ENCODE results near the gene CANT1.

DNA sequence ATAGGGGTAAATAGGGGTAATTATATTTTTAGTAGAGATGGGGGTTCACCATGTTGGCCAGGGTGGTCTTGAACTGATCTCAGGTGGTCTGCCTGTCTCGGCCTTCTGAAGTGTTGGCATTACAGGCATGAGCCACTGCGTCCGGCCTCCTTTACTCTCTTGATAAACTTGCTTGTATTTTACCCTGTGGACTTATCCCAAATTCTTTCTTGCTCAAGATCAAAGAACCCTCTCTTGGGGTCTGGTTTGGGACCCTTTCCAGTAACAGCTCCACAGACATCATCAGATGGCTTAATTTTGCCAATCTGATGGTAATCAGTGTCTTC is 8.8 kb upstream of the CANT1 start:
- TF ChIP-seq, protein P1, sequence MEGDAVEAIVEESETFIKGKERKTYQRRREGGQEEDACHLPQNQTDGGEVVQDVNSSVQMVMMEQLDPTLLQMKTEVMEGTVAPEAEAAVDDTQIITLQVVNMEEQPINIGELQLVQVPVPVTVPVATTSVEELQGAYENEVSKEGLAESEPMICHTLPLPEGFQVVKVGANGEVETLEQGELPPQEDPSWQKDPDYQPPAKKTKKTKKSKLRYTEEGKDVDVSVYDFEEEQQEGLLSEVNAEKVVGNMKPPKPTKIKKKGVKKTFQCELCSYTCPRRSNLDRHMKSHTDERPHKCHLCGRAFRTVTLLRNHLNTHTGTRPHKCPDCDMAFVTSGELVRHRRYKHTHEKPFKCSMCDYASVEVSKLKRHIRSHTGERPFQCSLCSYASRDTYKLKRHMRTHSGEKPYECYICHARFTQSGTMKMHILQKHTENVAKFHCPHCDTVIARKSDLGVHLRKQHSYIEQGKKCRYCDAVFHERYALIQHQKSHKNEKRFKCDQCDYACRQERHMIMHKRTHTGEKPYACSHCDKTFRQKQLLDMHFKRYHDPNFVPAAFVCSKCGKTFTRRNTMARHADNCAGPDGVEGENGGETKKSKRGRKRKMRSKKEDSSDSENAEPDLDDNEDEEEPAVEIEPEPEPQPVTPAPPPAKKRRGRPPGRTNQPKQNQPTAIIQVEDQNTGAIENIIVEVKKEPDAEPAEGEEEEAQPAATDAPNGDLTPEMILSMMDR (IDR thresholded peaks at IDR 0.05), result no peak
- TF ChIP-seq POLR2A (IDR thresholded peaks at IDR 0.05), result no peak
